OCI-LY1 (cell line): ENCODE results near the gene MYO18A.

Experiments used
- H2AFZ ChIP-seq: fragments of 200-600 bp; sonication (generic), shearing (Covaris generic); 2 replicates; pipeline ENCODE4 v1.6.0; 2014; ENCODE audit warnings: antibody characterized with exemption, mild to moderate bottlenecking, low read length
- H3F3A ChIP-seq: fragments of 200-600 bp; sonication (generic), shearing (Covaris generic); 2 replicates; pipeline ENCODE4 v1.6.0; 2014; ENCODE audit warnings: mild to moderate bottlenecking, antibody characterized with exemption, low read length, moderate library complexity; ENCODE audit not compliant: insufficient read depth
- H3K27ac ChIP-seq: fragments of 200-600 bp; sonication (generic); 2 replicates; pipeline ENCODE4 v1.5.1; 2014; ENCODE audit warnings: low read length, mixed run types, mild to moderate bottlenecking, low read depth; ENCODE audit not compliant: poor library complexity, severe bottlenecking
- H3K27me3 ChIP-seq: fragments of 200-600 bp; sonication (generic); 2 replicates; pipeline ENCODE4 v1.6.0; 2014; ENCODE audit warnings: antibody characterized with exemption, mild to moderate bottlenecking, low read length, moderate library complexity; ENCODE audit not compliant: insufficient read depth
- H3K36me3 ChIP-seq: fragments of 200-600 bp; sonication (generic); 2 replicates; pipeline ENCODE4 v1.6.1; 2014; ENCODE audit warnings: mild to moderate bottlenecking, antibody characterized with exemption, low read length, moderate library complexity, mixed read lengths; ENCODE audit not compliant: insufficient read depth
- H3K4me1 ChIP-seq: fragments of 200-600 bp; sonication (generic); 2 replicates; pipeline ENCODE4 v1.5.1; 2014; ENCODE audit warnings: mild to moderate bottlenecking, low read length, moderate library complexity; ENCODE audit not compliant: insufficient read depth, severe bottlenecking
- H3K4me2 ChIP-seq: fragments of 200-600 bp; sonication (generic), shearing (Covaris generic); 2 replicates; pipeline ENCODE4 v1.6.1; 2014; ENCODE audit warnings: low read length
- H3K4me3 ChIP-seq: fragments of 200-600 bp; sonication (generic); 2 replicates; pipeline ENCODE4 v1.5.1; 2014; ENCODE audit warnings: low read length, low read depth, mild to moderate bottlenecking, mixed read lengths; ENCODE audit not compliant: poor library complexity, severe bottlenecking
- H3K79me2 ChIP-seq: fragments of 200-600 bp; shearing (Covaris generic); 2 replicates; pipeline ENCODE4 v1.6.1; 2016; ENCODE audit warnings: mixed run types, low read length, mixed read lengths; ENCODE audit not compliant: insufficient read depth
- H3K9ac ChIP-seq: fragments of 200-600 bp; sonication (generic), shearing (Covaris generic); 2 replicates; pipeline ENCODE4 v1.6.1; 2014; ENCODE audit warnings: mild to moderate bottlenecking, low read length, mixed read lengths
- H3K9me2 ChIP-seq: fragments of 200-600 bp; sonication (generic), shearing (Covaris generic); 2 replicates; pipeline ENCODE4 v1.6.1; 2014; ENCODE audit warnings: low read depth, mild to moderate bottlenecking, low read length, mixed read lengths
- H3K9me3 ChIP-seq: fragments of 200-600 bp; shearing (Covaris generic); 2 replicates; pipeline ENCODE4 v1.6.1; 2014; ENCODE audit warnings: low read length, mixed read lengths
- H4K20me1 ChIP-seq: fragments of 200-600 bp; sonication (generic), shearing (Covaris generic); 2 replicates; pipeline ENCODE4 v1.6.0; 2016; ENCODE audit warnings: mild to moderate bottlenecking, low read length; ENCODE audit not compliant: insufficient read depth
- EZH2 ChIP-seq: fragments of 200-600 bp; sonication (generic), shearing (Covaris generic); IDR thresholded peaks from 2 replicates; pipeline ENCODE4 v1.8.0; 2017; ENCODE audit warnings: borderline replicate concordance, mixed run types, mild to moderate bottlenecking, antibody characterized with exemption, low read length, moderate library complexity, mixed read lengths
- TF ChIP-seq, protein P1 (sequence below): fragments of 200-600 bp; sonication (generic), shearing (Covaris generic); IDR thresholded peaks from 2 replicates; pipeline ENCODE4 v1.5.1; 2017; ENCODE audit warnings: mild to moderate bottlenecking, antibody characterized with exemption, low read length, moderate library complexity, mixed read lengths

The MYO18A gene

DNA sequence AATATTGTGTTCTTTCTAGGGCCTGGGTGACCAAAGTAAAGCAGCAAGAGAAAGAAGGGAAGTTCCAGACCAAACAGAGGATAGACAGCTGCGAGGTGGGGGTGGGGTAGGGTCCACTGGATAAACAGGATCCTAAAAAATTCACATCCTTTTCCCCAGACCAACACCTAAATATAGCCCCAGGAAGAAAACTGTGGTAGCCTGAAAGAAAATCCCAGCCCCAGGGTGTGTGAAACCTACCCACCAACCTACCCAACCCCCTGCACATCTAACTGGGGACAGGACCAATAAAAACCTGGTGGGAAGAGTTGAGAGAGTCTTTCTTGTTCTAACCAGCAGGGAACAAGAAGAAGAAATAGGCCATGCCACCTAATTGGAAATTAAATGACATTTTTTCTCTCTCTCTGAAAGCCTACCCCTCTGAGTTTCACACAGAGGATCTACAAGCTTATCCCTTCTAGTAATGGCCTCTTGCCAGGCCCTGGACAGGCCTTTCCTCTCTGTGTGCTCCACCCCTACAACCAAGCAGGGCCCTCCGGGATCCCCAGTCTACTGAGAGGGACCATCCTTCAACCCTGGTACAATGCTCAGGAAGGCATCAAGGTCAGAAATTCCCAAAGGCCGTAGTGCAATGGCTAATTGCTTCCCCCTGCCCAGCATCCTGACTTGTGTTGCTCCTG is 12.0 kb downstream of the MYO18A start:
- no peak overlapping the region for H3K4me3 ChIP-seq
- H3K9me2 ChIP-seq, result no peaks in the 10 kb centered on the region
- H3K4me2 ChIP-seq, result no peak overlapping the region
- TF ChIP-seq EZH2, result no peak
- TF ChIP-seq, protein P1, sequence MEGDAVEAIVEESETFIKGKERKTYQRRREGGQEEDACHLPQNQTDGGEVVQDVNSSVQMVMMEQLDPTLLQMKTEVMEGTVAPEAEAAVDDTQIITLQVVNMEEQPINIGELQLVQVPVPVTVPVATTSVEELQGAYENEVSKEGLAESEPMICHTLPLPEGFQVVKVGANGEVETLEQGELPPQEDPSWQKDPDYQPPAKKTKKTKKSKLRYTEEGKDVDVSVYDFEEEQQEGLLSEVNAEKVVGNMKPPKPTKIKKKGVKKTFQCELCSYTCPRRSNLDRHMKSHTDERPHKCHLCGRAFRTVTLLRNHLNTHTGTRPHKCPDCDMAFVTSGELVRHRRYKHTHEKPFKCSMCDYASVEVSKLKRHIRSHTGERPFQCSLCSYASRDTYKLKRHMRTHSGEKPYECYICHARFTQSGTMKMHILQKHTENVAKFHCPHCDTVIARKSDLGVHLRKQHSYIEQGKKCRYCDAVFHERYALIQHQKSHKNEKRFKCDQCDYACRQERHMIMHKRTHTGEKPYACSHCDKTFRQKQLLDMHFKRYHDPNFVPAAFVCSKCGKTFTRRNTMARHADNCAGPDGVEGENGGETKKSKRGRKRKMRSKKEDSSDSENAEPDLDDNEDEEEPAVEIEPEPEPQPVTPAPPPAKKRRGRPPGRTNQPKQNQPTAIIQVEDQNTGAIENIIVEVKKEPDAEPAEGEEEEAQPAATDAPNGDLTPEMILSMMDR, result no peak
- peaks cover 14% of the 10 kb centered on the region; the same call in 1 of the 2 replicates for H3K36me3 ChIP-seq
- H3K79me2 ChIP-seq, result no peaks in the 10 kb centered on the region
- H3F3A ChIP-seq, result no peaks in the 10 kb centered on the region
- no peak overlapping the region for H3K27ac ChIP-seq
- no peaks in the 10 kb centered on the region for H4K20me1 ChIP-seq
- no peak overlapping the region for H2AFZ ChIP-seq
- no peaks in the 10 kb centered on the region for H3K27me3 ChIP-seq
- H3K9ac ChIP-seq, result no peak overlapping the region
- H3K4me1 ChIP-seq, result no peaks in the 10 kb centered on the region
- no peaks in the 10 kb centered on the region for H3K9me3 ChIP-seq

- Histone ChIP-seq H3K79me2 (no peaks in the 10 kb centered on the region), H3K27ac (no peak overlapping the region), H3K4me3 (no peak overlapping the region), H3K27me3 (no peaks in the 10 kb centered on the region), H3K9me3 (no peaks in the 10 kb centered on the region), H3F3A (no peaks in the 10 kb centered on the region), H2AFZ (no peak overlapping the region), H3K36me3 (peaks cover 14% of the 10 kb centered on the region; the same call in 1 of the 2 replicates), H4K20me1 (no peaks in the 10 kb centered on the region), H3K9ac (no peak overlapping the region), H3K4me1 (no peaks in the 10 kb centered on the region), H3K4me2 (no peak overlapping the region), H3K9me2 (no peaks in the 10 kb centered on the region)
- TF ChIP-seq, protein P1, result no peak
- no peak for TF ChIP-seq EZH2
Observed at GRCh38 chr17:29167393-29168078, 12.7 kb downstream of the MYO18A start.

DNA sequence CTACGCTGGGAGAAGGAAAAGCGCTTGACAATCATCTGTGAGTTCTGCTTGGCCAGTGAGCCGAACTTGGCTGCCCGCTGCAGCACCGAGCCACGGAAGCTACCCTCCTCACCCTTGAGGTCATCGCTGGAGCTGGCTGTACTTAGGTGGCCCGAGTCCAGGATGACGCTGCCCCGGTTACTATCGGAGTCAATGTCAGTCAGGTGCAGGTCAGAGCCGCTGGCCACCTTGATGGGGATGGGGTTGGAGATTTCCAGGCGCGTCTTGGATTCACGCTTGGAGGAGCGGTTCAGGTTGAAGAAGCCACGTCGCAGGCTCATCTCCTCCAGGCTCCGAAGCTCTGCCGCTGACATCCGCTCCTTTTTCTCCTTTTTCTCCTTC is 13.7 kb downstream of the MYO18A start:
- Histone ChIP-seq H3K27me3 (no peaks in the 10 kb centered on the region), H3K9ac (no peak overlapping the region), H4K20me1 (no peaks in the 10 kb centered on the region), H3K9me3 (no peaks in the 10 kb centered on the region), H3K4me2 (no peak overlapping the region), H3K36me3 (peaks cover 14% of the 10 kb centered on the region; the same call in 1 of the 2 replicates), H3K4me3 (no peak overlapping the region), H3K9me2 (no peaks in the 10 kb centered on the region), H2AFZ (no peak overlapping the region), H3K4me1 (no peaks in the 10 kb centered on the region), H3K27ac (no peak overlapping the region), H3F3A (no peaks in the 10 kb centered on the region), H3K79me2 (no peaks in the 10 kb centered on the region)
- TF ChIP-seq, protein P1, result no peak
- TF ChIP-seq EZH2, result no peak
